ENCODE results near the gene CTSD. TPM values are rescaled to one million over a fixed set of nuclear protein-coding genes. Genes with fewer than 3 reads are reported as not detected.
A peak's percentile ranks its signal among the peaks of the same experiment; 100 is the strongest.

CTSD gene
- total and polyA plus RNA-seq, 3 experiments from 2014 or later: 110 to 206 (median 116) TPM

- H3K9me3 ChIP-seq (ENCODE audit: low read length): no peaks in the 10 kb centered on the region
- H3K36me3 ChIP-seq (ENCODE audit: insufficient read depth, low read length): no peaks in the 10 kb centered on the region
- Mint-ChIP-seq H3K27me3 (peaks cover 12% of the 10 kb centered on the region in 2 donors), H3K36me3 (peaks cover 0 to 24% (median under 1%) of the 10 kb centered on the region in 3 donors), H3K27ac (peak within 1 kb of the TSS in 3 of 8 donors; percentile 39 to 92 (median 50)), H3K4me1 (peaks cover 23 to 37% (median 26%) of the 10 kb centered on the region in 3 donors), H3K4me3 (peak within 1 kb of the TSS in 6 of 7 donors; percentile 29 to 82 (median 60)), H3K9me3 (no peaks in the 10 kb centered on the region)
- ChIA-PET POLR2A (no interaction called here), CTCF (interaction anchor here (1.8 kb wide), 1 partner anchor 56 kb away, joined by 5 read pairs; no protein-coding TSS in a partner anchor)
- H3K27ac ChIP-seq (ENCODE audit: low read depth, low read length): no peak within 1 kb of the TSS
- peaks cover 6% of the 10 kb centered on the region for H3K27me3 ChIP-seq (ENCODE audit: insufficient read depth, low read length, poor library complexity, severe bottlenecking)
- peaks cover 29% of the 10 kb centered on the region for H3K4me1 ChIP-seq (ENCODE audit: insufficient read depth, low read length)
- H3K4me3 ChIP-seq (ENCODE audit: low read length): no peak within 1 kb of the TSS
- DNase-seq: no peak
Observed at GRCh38 chr11:1750481-1750839, 13.3 kb downstream of the CTSD start, which contains the start of gene IFITM10. Gene IFITM10, minus strand, starts transcription at chr11:1750595. Its CDS starts 153 bp downstream, at chr11:1750442.

- peak overlapping the region in 6 of 7 donors; percentile 29 to 73 (median 52) for H3K4me3 Mint-ChIP-seq
- Histone ChIP-seq H3K4me1 (ENCODE audit: insufficient read depth, low read length) (peaks cover 21% of the 10 kb centered on the region), H3K9me3 (ENCODE audit: low read length) (no peaks in the 10 kb centered on the region), H3K27ac (ENCODE audit: low read depth, low read length) (no peak overlapping the region), H3K36me3 (ENCODE audit: insufficient read depth, low read length) (no peaks in the 10 kb centered on the region), H3K4me3 (ENCODE audit: low read length) (no peak overlapping the region), H3K27me3 (ENCODE audit: insufficient read depth, low read length, poor library complexity, severe bottlenecking) (peaks cover 6% of the 10 kb centered on the region)
- H3K4me1 Mint-ChIP-seq: peaks cover 18 to 29% (median 20%) of the 10 kb centered on the region in 3 donors
- no peak for DNase-seq
- POLR2A ChIA-PET: no interaction called here
- CTCF ChIA-PET: no interaction called here
- peaks cover 12% of the 10 kb centered on the region in 2 donors for H3K27me3 Mint-ChIP-seq
- H3K36me3 Mint-ChIP-seq: peaks cover 0 to 16% (median 0%) of the 10 kb centered on the region in 3 donors
- no peaks in the 10 kb centered on the region for H3K9me3 Mint-ChIP-seq
- H3K27ac Mint-ChIP-seq: peak overlapping the region in 3 of 8 donors; percentile 39 to 92 (median 50)
Observed at GRCh38 chr11:1749395-1750351, 14.1 kb downstream of the CTSD start.

DNA sequence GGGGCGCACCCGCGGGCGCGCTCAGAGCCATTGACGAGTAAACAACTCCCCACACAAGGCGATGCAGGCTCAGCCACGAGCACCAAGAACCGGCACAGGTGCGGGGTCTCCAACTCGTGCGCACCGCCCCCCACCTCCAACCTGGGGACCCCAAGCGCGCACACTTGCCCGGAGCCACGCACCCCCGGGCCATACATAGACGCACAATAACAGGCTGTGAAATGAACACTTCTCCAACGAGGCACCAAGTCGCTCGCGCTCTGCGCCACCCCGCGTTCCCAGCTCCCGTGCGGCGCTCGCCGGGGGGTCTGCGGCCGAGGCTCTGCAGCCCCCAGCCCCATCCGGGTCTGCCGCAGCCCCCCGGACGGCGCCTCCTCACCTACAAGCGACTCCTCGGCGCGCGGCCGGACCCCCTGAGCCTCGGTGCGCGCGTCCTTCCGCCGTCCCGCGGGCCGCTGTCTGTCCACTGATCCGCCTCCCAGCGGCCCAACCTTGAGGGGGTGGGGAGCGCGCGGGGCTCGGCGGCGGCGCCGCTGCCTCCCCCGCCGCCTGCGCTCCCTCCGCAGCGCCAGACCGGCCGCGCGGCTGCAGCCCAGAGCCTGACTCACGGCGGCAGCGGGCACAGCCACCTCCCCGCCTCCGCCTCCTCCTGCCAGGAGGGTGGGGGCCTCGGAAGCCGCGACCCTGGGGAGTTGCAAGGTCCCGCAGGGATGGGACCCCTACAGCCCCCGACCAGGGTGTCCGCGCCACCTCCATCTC, 14.9 kb downstream of the CTSD start:
- no peak for DNase-seq
- H3K9me3 ChIP-seq (ENCODE audit: low read length): no peaks in the 10 kb centered on the region

DNA sequence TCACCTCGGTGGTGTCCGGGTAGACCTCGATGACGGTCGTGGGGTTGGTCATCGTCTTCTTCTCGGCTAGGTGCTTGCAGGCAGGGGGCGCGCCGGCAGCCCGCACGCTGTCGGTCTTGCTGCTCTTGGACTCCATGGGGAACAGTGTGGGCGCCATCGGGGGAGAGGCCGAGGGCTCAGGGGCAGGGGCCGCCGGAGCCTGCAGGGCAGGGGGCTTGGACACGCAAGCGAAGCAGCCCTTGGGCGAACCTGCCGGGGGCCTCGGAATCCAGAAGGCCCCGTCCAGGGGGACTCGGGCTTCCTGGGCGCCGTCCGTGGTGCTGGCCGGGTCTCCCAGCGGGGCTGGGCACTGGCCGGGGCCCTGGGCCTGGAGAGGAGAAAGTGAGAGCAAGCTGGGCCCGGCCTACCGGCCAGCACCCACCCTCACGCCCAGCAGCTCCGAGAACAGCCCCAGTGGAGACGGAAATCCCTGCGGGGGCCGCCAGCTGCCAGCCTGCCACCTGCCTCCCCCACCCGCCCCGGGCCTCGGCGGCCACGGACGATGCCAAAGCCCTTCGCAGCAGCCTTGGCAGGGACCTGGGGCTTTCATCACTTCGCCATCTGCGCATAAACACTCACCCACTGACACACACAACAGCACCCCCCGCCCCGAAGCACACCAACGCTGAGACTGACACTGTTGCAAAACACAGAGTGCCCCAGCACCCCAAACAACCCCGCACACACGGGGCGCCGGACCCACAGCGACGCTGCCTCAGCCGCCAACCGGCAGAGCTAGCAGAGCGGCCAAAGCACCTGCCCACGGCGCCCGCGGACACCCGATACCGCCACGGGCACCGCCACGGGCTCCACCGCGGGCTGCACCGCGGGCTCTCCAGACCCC, 15.7 kb downstream of the CTSD start:
- no peak overlapping the region for H3K27ac Mint-ChIP-seq
- CTCF ChIA-PET: no interaction called here
- H3K4me1 Mint-ChIP-seq: peaks cover 18 to 26% (median 18%) of the 10 kb centered on the region in 3 donors
- no peaks in the 10 kb centered on the region for H3K9me3 Mint-ChIP-seq
- H3K27me3 Mint-ChIP-seq: peaks cover 12% of the 10 kb centered on the region in 2 donors
- H3K36me3 Mint-ChIP-seq: peaks cover 0 to 8% (median 0%) of the 10 kb centered on the region in 3 donors
- DNase-seq: no peak
- Histone ChIP-seq H3K9me3 (ENCODE audit: low read length) (no peaks in the 10 kb centered on the region), H3K27me3 (ENCODE audit: insufficient read depth, low read length, poor library complexity, severe bottlenecking) (peaks cover 6% of the 10 kb centered on the region), H3K4me3 (ENCODE audit: low read length) (no peak overlapping the region), H3K4me1 (ENCODE audit: insufficient read depth, low read length) (peaks cover 20% of the 10 kb centered on the region), H3K27ac (ENCODE audit: low read depth, low read length) (no peak overlapping the region), H3K36me3 (ENCODE audit: insufficient read depth, low read length) (no peaks in the 10 kb centered on the region)
- POLR2A ChIA-PET: no interaction called here
- H3K4me3 Mint-ChIP-seq: peak overlapping the region in 1 of 7 donors; percentile 59

More for the DNA sequence above, 14.9 kb downstream of the CTSD start:
- H3K27me3 ChIP-seq (ENCODE audit: insufficient read depth, low read length, poor library complexity, severe bottlenecking): peaks cover 6% of the 10 kb centered on the region
- peaks cover 18 to 29% (median 20%) of the 10 kb centered on the region in 3 donors for H3K4me1 Mint-ChIP-seq
- ChIA-PET CTCF (no interaction called here), POLR2A (no interaction called here)
- peaks cover 0 to 15% (median 0%) of the 10 kb centered on the region in 3 donors for H3K36me3 Mint-ChIP-seq
- H3K4me3 Mint-ChIP-seq: peak overlapping the region in 6 of 7 donors; percentile 8 to 66 (median 54)
- peaks cover 12% of the 10 kb centered on the region in 2 donors for H3K27me3 Mint-ChIP-seq
- H3K4me1 ChIP-seq (ENCODE audit: insufficient read depth, low read length): peaks cover 20% of the 10 kb centered on the region
- no peak overlapping the region for H3K4me3 ChIP-seq (ENCODE audit: low read length)
- no peaks in the 10 kb centered on the region for H3K9me3 Mint-ChIP-seq
- H3K27ac Mint-ChIP-seq: no peak overlapping the region
- no peak overlapping the region for H3K27ac ChIP-seq (ENCODE audit: low read depth, low read length)
- no peaks in the 10 kb centered on the region for H3K36me3 ChIP-seq (ENCODE audit: insufficient read depth, low read length)

- H3K27ac ChIP-seq (ENCODE audit: low read depth, low read length): no peak overlapping the region
- Mint-ChIP-seq H3K27me3 (peaks cover 12% of the 10 kb centered on the region in 2 donors), H3K4me3 (peak overlapping the region in 2 of 7 donors; percentile 15 to 54), H3K4me1 (peaks cover 18 to 25% (median 18%) of the 10 kb centered on the region in 3 donors), H3K27ac (no peak overlapping the region), H3K9me3 (no peaks in the 10 kb centered on the region), H3K36me3 (peaks cover 0 to 3% (median 0%) of the 10 kb centered on the region in 3 donors)
- H3K4me1 ChIP-seq (ENCODE audit: insufficient read depth, low read length): peaks cover 17% of the 10 kb centered on the region
- POLR2A ChIA-PET: no interaction called here
- H3K36me3 ChIP-seq (ENCODE audit: insufficient read depth, low read length): no peaks in the 10 kb centered on the region
- H3K4me3 ChIP-seq (ENCODE audit: low read length): no peak overlapping the region
- H3K9me3 ChIP-seq (ENCODE audit: low read length): no peaks in the 10 kb centered on the region
- DNase-seq: no peak
- CTCF ChIA-PET: no interaction called here
- H3K27me3 ChIP-seq (ENCODE audit: insufficient read depth, low read length, poor library complexity, severe bottlenecking): peaks cover 6% of the 10 kb centered on the region
Observed at GRCh38 chr11:1746956-1747752, 16.6 kb downstream of the CTSD start.

- Histone ChIP-seq H3K27ac (ENCODE audit: low read depth, low read length) (no peak overlapping the region), H3K4me3 (ENCODE audit: low read length) (no peak overlapping the region), H3K27me3 (ENCODE audit: insufficient read depth, low read length, poor library complexity, severe bottlenecking) (peaks cover 6% of the 10 kb centered on the region), H3K4me1 (ENCODE audit: insufficient read depth, low read length) (peaks cover 11% of the 10 kb centered on the region), H3K36me3 (ENCODE audit: insufficient read depth, low read length) (no peaks in the 10 kb centered on the region), H3K9me3 (ENCODE audit: low read length) (no peaks in the 10 kb centered on the region)
- no peaks in the 10 kb centered on the region for H3K9me3 Mint-ChIP-seq
- H3K4me1 Mint-ChIP-seq: peaks cover 18 to 25% (median 18%) of the 10 kb centered on the region in 3 donors
- H3K27me3 Mint-ChIP-seq: peaks cover 10 to 12% of the 10 kb centered on the region in 2 donors
- ChIA-PET POLR2A (no interaction called here), CTCF (no interaction called here)
- no peak overlapping the region for H3K27ac Mint-ChIP-seq
- no peak overlapping the region for H3K4me3 Mint-ChIP-seq
- DNase-seq: no peak
- no peaks in the 10 kb centered on the region for H3K36me3 Mint-ChIP-seq
Observed at GRCh38 chr11:1746511-1746931, 17.2 kb downstream of the CTSD start.

Data from CD8-positive, alpha-beta memory T cell (primary cell).